ENCODE measurements around the gene PPFIBP1. TPM values are rescaled to one million over a fixed set of nuclear protein-coding genes. Genes with fewer than 3 reads are reported as not detected.
"Not testable (repeated sequence)": the region's sequence is repeated elsewhere in the genome, so short reads cannot be mapped to it uniquely, and the experiment has no call there.

PPFIBP1 gene
- total RNA-seq, 1 donor from 2014 or later = 292 TPM

DNA sequence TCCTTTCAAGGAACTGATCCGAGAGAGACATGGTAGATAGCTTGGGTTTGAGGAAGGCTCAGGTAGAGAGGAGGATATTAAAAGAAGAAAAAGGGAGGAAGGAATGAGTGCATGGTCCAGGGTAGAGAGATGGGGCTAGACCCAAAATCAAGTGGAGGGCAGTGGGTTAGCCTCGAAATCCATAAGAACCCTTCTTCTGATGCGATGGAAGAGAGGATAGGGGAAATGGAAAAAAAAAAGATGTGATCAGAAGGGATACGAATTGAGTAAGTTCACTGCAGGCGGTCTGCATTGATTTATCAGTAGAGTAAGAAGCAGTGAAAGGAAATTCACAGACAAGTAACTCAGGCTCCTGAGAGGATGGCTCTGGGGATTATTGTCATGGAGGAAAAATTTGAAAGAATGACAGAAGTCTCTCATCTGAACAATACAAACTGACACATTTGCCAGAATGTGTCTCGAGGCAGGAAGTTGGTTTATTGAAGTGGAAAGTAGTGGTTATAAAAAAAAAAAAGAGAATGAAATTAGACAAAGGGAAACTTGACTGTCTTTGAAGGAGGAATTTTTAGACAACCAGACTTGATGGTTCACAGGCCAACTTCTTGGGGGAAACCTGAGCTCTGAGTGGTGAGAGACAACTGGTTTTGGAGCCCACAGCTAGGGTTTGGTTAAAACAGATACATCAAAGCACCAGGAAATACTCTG, 10.2 kb downstream of the PPFIBP1 start:
- DNase-seq (no peak), ATAC-seq (ENCODE audit: poor library complexity) (no peak)
- intact Hi-C loops (cut with DNase I) = no loop called here

DNA sequence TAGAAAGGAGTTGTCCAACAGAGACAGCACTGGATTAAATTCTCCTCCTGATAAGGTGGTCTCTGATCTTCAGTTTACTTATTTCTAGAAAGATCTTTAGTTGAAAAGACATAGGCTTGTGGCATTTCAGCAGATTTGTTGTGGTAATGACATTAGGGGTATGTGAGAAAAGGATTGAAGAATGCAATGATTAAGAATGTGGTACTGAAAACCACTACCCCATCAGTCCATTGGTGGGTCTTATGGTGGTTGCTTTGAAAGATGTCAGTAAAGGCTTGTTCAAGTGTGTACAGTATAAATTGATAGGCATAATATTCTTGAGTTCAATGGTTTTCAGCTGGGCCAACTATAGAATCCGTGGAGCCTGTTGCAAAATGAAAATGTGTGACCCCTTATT, 10.8 kb downstream of the PPFIBP1 start:
- ATAC-seq (ENCODE audit: poor library complexity) (no peak), DNase-seq (no peak)
- intact Hi-C loops (cut with DNase I) = no loop called here

DNA sequence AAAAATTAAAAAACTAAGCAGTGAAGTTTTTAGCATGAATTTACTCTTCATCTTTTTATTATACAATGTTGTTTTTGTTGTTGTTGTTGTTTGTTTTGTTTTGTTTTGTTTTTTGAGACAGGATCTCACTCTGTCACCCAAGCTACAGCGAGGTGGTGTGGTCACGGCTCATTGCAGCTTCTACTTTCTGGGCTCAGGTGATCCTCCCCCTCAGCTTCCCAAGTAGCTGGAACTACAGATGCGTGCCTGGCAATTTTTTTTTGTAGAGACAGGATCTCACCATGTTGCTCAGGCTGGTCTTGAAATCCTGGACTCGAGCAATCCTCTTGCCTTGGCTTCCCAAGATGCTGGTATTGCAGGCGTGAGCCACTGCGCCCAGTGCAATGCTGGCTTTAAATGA, 11.3 kb downstream of the PPFIBP1 start:
- DNase-seq (no peak), ATAC-seq (ENCODE audit: poor library complexity) (no peak)
- intact Hi-C loops (cut with DNase I) = no loop called here

GRCh38 chr12:27537855-27538675, 14.1 kb downstream of the PPFIBP1 start:
- DNase-seq (no peak), ATAC-seq (ENCODE audit: poor library complexity) (peak; percentile 53)
- intact Hi-C loops (cut with DNase I) = no loop called here

DNA sequence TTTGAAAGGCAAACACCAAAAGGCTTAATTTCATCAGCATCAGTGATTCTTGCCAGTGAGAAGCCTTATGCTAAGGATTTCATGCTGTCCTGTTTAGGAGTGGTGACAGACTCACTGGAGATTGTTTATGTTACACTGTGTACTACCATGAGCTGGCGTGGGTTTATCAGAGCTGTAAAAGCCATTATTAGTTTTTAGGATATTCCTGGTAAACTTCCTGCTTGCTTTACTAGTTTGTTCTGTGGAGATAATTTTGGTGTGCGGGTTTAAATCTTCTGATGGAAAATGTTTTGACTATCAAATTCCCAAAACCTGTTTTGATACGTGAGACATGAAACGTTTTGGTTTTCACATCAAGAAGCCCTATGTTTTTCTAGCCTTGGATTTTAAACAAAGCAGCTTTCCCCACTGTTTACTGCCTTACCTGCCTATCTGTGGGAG, 15.2 kb downstream of the PPFIBP1 start:
- ATAC-seq (ENCODE audit: poor library complexity) (peak; percentile 44), DNase-seq (no peak)
- intact Hi-C loops (cut with DNase I) = no loop called here

GRCh38 chr12:27541031-27541719, 17.2 kb downstream of the PPFIBP1 start:
- intact Hi-C loops (cut with DNase I) = no loop called here
- DNase-seq = no peak
- peak; percentile 10 for ATAC-seq (ENCODE audit: poor library complexity)

- ATAC-seq (ENCODE audit: poor library complexity) (peak; percentile 30), DNase-seq (no peak)
- intact Hi-C loops (cut with DNase I) = no loop called here
These were observed 18.6 kb downstream of the PPFIBP1 start for GRCh38 chr12:27542628-27543027.

- ATAC-seq (ENCODE audit: poor library complexity); intact Hi-C loops (cut with DNase I): not testable (repeated sequence)
These were observed 20.9 kb downstream of the PPFIBP1 start for GRCh38 chr12:27544858-27545257.

GRCh38 chr12:27545665-27546064, 21.7 kb downstream of the PPFIBP1 start:
- intact Hi-C loops (cut with DNase I) = no loop called here
- DNase-seq (no peak), ATAC-seq (ENCODE audit: poor library complexity) (no peak)

More at GRCh38 chr12:27544858-27545257, 20.9 kb downstream of the PPFIBP1 start:
- DNase-seq = not testable (repeated sequence)

DNA sequence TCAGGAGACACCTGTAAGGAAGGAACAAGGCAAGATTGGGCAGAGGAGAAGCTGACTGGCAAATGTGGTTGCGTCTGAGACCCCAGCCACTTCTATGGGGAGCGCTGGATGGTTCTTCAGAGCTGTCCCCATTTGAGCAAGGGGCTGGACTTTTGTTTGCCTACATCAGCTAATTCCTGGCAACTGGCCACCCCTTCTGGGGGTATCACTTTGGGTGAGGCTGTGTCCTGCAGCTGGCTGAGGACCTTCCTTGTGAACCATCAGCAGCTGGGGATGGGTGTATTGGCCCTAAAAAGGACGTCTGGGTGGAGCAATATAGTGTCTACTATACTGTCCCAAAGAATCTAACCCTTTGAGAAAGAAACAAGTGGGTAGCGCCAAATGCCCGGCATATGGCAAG, 23.6 kb downstream of the PPFIBP1 start:
- ATAC-seq (ENCODE audit: poor library complexity) (no peak), DNase-seq (no peak)
- intact Hi-C loops (cut with DNase I) = no loop called here

DNA sequence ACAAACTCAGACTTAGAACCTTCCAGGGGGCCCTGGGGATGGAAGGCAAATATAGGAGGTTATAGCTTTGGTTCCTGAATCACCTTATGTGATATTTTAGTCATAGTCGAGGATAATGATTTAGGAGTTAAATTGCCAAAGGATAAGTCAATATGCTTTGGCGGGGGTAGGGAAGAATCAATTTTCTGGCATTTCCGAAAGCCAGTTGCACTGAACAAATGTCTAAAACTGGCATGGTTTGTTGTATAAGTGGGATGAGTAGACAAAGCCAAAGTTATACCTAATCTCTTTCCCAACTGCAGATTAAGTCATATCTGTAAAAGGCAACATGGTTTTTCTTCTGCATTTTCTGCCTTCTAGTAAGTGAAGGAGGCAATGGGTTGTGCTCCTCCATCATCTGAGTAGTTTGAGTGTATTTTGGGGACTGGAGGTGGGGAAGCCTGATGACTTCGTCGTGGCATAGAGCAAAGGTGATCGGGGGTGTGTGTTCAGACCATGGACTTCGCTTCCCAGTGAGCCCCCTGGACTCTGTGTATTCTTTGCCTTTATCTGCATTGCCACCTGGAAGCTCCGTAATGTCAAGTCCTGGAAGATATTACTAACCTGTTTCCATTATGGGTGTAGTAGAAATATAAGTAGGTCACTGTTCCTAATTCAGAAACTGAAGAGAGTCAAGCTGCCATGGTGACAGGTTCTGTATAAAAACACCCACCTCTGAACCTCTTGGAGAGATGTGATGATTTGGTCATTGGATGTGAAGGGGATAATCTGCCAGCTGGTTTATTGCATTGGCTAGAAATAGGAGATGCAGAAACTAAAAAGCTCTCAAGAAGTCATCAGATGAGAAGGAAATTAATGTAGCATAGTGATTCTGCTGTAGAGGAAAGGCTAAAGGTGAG, 24.5 kb downstream of the PPFIBP1 start:
- DNase-seq (no peak), ATAC-seq (ENCODE audit: poor library complexity) (no peak)
- intact Hi-C loops (cut with DNase I) = no loop called here

- intact Hi-C loops (cut with DNase I) = no loop called here
- ATAC-seq (ENCODE audit: poor library complexity) = peak; percentile 36
- DNase-seq = no peak
These were observed 25.3 kb downstream of the PPFIBP1 start for GRCh38 chr12:27549236-27549800.

GRCh38 chr12:27549801-27550652, 26.0 kb downstream of the PPFIBP1 start:
- peak; percentile 84 for DNase-seq
- ATAC-seq (ENCODE audit: poor library complexity) = peak; percentile 88
- intact Hi-C loops (cut with DNase I) = no loop called here

DNA sequence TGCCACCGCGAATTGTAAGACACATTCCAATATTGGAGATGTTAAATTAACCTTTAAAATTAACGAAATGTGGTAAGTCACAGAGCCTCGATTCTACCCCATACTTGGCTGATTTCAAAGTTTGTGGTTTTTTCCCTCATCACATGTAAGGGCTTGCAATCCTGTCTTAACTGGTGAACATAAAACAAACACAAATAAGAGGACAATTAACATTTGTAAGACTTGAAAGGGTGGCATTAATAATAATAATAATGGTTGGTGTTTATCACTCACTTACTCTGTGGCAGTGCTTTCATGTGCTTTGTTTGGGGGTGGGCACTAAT, 26.6 kb downstream of the PPFIBP1 start:
- DNase-seq (no peak), ATAC-seq (ENCODE audit: poor library complexity) (no peak)
- intact Hi-C loops (cut with DNase I) = no loop called here

DNA sequence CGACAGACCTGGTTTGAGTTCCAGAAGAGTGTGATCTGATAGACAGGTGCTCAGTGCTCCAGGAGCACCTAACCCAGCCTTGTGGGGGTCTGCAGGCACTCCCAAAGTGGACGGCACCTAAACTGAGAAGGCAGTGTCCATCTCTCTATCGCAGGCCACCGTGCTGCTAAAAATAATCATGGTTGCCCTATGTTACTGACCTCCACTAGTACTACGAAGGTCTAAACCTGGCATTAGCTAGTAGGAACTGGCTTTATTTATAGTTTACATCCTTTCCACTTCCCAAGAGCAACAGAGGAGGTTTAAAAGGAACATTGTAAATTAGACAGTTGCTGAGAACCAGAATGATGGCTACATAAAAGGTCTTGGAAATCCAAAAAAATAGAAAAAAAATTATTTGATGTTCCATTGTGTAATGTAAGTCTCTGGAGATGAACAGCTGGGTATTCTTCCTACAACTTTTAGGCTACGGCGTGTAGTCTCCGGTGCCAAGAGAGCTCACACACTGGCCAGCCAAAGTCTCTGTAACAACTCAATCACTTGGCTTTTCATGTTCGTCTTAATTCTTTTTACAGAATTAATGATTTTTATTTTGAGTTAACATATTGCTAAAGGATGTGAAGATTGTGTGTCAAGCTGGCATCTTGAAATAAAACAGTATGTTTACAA, 27.3 kb downstream of the PPFIBP1 start:
- intact Hi-C loops (cut with DNase I) = no loop called here
- DNase-seq = no peak
- peak; percentile 45 for ATAC-seq (ENCODE audit: poor library complexity)

DNA sequence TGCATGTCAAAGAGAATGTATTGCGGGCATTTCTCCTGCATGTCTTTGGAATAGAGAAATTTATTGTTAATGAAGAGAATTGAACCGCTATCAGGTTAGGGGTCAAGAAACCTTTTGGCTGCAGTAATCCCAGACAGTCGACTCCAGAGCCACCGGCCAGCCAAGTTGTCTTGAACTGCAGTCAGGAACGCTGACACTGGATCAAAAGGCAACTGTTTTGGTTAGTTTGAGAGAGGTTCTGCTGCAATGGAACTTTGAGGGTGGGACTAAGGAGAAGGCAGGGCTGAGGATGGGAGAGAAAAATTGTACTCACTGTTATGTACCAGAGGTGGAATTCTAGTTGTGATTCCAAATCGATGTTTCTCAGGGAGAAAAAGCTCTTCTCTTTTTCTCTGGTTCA, 28.2 kb downstream of the PPFIBP1 start:
- ATAC-seq (ENCODE audit: poor library complexity) = no peak
- no peak for DNase-seq
- intact Hi-C loops (cut with DNase I) = no loop called here
